HG02852 (cell line): ENCODE results near the gene FRAS1.
"Not testable (repeated sequence)": the region's sequence is repeated elsewhere in the genome, so short reads cannot be mapped to it uniquely, and the experiment has no call there.

Experiments used
- ATAC-seq: cut with Tn5 transposase; IDR thresholded peaks from one replicate; pipeline ENCODE4 v1.9.1; 2021; ENCODE audit warnings: mild to moderate bottlenecking, moderate library complexity; ENCODE audit not compliant: unreplicated experiment

Gene FRAS1

GRCh38 chr4:78057600-78058550, 752 bp downstream of the FRAS1 start:
- peak; percentile 37 for ATAC-seq

- no peak for ATAC-seq
These were observed 1.7 kb downstream of the FRAS1 start for GRCh38 chr4:78058591-78059523.

- no peak for ATAC-seq
These were observed 2.4 kb downstream of the FRAS1 start for GRCh38 chr4:78059524-78059889.

GRCh38 chr4:78059938-78060337, 2.8 kb downstream of the FRAS1 start:
- ATAC-seq = no peak

GRCh38 chr4:78061939-78062570, 4.9 kb downstream of the FRAS1 start:
- no peak for ATAC-seq

- ATAC-seq = no peak
These were observed 8.5 kb downstream of the FRAS1 start for GRCh38 chr4:78065508-78066192.

- no peak for ATAC-seq
These were observed 11.4 kb downstream of the FRAS1 start for GRCh38 chr4:78068481-78068880.

- ATAC-seq = no peak
These were observed 12.2 kb downstream of the FRAS1 start for GRCh38 chr4:78069319-78069718.

GRCh38 chr4:78069859-78070258, 12.7 kb downstream of the FRAS1 start:
- no peak for ATAC-seq

GRCh38 chr4:78070731-78071282, 13.7 kb downstream of the FRAS1 start:
- no peak for ATAC-seq

- no peak for ATAC-seq
These were observed 17.6 kb downstream of the FRAS1 start for GRCh38 chr4:78074759-78075158.

- no peak for ATAC-seq
These were observed 18.9 kb downstream of the FRAS1 start for GRCh38 chr4:78075986-78076385.

- ATAC-seq = no peak
These were observed 21.0 kb downstream of the FRAS1 start for GRCh38 chr4:78078101-78078500.

GRCh38 chr4:78079726-78080430, 22.8 kb downstream of the FRAS1 start:
- ATAC-seq = no peak

GRCh38 chr4:78081541-78081940, 24.4 kb downstream of the FRAS1 start:
- ATAC-seq = no peak

GRCh38 chr4:78083035-78083434, 25.9 kb downstream of the FRAS1 start:
- no peak for ATAC-seq

- no peak for ATAC-seq
These were observed 34.4 kb downstream of the FRAS1 start for GRCh38 chr4:78091534-78091933.

- ATAC-seq = not testable (repeated sequence)
These were observed 35.2 kb downstream of the FRAS1 start for GRCh38 chr4:78092350-78092749.

GRCh38 chr4:78092850-78093249, 35.7 kb downstream of the FRAS1 start:
- no peak for ATAC-seq

GRCh38 chr4:78095081-78095480, 38.0 kb downstream of the FRAS1 start:
- no peak for ATAC-seq
